GM20431 (cell line): Measurements from ENCODE around the gene THSD8.
"Not testable (repeated sequence)": the region's sequence is repeated elsewhere in the genome, so short reads cannot be mapped to it uniquely, and the experiment has no call there.

Source experiments
- in situ Hi-C: fragments of 300-500 bp; cut with MseI, MboI; formaldehyde crosslinking; loops from one replicate; pipeline ENCODE4 v1.15.0; 2020; ENCODE audit warnings: low sequenced_read_pairs; ENCODE audit not compliant: unreplicated experiment

THSD8 gene

DNA sequence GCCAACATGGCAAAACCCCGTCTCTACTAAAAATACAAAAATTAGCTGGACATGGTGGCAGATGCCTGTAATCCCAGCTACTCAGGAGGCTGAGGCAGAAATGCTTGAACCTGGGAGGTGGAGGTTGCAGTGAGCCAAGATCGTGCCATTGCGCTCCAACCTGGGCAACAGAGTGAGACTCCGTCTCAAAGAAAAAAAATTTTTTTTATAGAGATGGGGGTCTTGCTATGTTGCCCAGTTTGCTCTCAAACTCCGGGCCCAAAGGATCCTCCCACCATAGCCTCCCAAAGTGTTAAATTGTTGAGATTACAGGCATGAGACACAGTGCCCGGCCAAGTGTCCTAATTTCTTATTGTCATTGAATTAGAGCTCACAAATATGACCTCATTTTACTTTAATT, 15.3 kb downstream of the THSD8 start:
- in situ Hi-C loops, result not testable (repeated sequence)

GRCh38 chr19:12817810-12818209, 15.9 kb downstream of the THSD8 start:
- in situ Hi-C loops, result not testable (repeated sequence)

- in situ Hi-C loops, result no loop called here
Observed at GRCh38 chr19:12821761-12822160, 19.9 kb downstream of the THSD8 start.

DNA sequence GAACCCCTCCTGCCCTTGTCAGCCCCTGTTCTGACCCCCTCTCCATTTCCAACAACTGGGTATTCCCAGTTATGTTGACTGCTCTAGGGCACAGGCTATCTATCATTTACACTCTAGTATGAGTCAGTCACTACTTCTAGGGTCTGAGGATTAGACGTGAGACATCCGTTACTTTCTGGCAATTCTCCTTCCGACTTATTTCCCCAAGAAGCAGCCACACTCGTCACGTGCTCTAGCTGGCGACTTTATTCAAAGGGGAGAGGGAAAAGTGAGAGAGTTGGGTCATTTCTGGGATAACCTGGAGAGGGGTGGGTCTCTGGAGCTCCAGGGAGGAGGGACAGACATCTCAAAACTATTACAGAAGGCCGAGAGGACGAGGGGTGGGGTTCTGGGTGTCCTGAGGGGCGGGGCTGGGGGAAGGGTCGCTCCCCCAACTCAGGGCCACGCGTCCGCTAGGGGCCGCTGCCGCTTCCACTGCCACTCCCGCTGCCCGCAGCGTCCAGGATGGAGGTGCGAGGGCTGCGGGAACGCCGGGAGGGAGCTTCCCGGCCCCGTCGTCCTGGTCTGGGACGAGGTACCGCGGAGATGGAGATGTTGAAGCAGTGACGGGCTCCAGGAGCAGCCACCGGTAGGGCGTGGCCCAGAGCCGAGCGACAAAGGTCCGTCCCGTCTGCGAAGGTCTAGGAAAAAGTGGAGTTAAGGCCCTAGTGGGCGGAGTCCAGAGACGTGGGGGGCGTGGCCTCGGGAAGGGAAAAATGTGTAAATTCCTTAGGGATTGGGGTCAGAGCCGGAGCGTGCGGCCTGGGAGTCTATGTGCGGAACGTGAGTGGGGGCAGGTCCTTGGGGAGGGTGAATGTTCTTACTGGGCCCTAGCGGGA, 23.6 kb downstream of the THSD8 start:
- in situ Hi-C loops, result no loop called here

DNA sequence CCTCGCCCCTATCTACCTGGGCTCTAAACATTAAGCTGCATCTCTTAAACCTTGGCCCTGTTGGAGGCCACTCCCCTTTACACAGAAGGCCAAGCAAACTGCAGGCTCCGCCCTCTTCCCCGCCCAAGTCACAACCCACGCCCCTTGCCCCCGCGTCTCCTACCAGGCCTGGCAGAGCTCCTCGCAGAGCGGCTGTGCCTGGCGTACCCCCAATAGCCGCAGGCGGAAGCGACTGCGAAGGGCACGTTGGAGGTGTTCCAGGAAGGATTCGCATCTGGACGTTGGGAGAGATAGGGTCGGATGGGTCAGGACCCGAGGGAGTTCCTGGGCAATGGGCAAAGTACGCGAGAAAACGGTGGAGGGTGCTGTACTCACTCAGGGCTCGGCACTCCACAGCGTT, 26.6 kb downstream of the THSD8 start:
- in situ Hi-C loops, result no loop called here

- in situ Hi-C loops, result no loop called here
Observed at GRCh38 chr19:12833418-12833737, 31.5 kb downstream of the THSD8 start.

DNA sequence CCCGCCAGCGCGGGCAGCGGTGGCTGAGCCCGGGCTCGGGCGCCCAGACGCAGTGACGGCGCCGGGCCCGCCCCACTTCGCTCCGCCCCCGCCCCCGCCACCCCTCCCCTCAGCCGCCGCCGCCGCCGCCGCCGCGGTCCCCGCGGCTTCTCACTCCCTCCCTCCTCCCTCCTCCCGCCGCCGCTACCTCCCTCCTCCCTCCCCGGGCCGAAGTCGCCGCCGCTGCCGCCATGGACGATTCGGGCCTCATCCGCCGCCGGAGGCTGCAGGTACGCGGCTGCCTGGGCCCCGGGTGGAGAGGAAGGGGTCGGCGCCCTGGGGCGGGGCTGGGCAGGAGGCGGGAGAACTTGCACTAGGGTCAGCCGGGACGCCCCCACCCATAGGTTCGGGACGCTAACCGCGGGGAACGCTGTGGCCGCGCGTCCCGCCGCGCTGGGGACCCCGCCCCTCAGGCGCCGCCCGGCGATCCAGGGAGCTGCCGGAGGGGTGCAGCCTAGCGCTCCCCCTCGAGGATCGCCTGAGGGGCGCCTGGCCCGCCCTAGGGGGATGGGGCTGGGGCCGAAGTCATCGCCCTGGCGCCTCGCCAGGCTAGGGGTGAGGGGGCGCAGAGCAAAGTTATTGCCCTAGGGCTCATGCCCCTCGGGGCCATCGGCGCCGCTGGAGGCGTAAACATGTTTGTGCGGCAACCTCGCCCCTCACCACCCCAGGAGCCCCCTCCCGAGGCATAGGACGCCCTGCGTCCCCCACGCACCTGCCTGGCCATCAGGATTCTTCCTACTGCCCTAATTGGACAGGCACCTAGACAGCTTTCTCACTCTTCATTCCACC, 32.1 kb downstream of the THSD8 start:
- in situ Hi-C loops, result no loop called here

DNA sequence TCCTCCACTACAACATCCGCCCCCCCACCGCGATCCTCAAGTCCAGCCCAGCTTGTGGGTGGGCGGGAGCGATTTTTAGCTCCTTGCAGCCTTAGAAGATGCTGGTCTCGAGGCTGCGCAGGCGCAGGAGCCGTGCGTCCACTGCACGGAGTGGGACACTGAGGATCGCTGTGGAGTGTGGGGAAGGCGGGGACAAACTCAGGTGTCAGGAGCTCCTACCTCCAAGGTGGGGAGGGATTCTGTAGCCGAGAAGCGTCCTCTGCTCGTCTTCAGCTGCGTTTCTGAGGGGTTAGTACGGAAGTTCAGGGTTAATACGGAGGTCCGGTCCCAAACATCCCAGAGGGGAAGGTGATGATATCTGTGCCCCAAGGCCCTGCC, 32.7 kb downstream of the THSD8 start, which contains the start of gene RTBDN:
Gene RTBDN, minus strand, starts transcription at position 14 of the 378 bp plus-strand sequence. CDS start 4,600 bp downstream, outside the sequence.
- in situ Hi-C loops, result no loop called here

GRCh38 chr19:12834976-12835757, 33.3 kb downstream of the THSD8 start:
- in situ Hi-C loops, result no loop called here

DNA sequence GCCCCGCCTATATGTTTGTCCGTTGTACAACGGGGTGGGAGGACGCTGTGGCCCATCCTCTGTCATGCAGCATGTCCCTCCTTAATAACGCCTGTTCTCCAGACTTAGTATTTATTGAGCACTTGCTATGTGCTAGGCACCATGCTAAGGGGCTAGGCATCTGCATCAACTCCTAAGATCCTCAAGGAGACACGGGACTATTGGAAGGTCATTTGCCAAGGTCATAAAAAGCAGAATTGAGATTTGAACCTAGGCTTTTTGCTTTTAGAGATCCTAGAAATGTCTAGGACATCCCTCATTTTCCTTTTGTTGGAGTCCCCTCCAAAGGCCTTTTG, 34.6 kb downstream of the THSD8 start:
- in situ Hi-C loops, result no loop called here

DNA sequence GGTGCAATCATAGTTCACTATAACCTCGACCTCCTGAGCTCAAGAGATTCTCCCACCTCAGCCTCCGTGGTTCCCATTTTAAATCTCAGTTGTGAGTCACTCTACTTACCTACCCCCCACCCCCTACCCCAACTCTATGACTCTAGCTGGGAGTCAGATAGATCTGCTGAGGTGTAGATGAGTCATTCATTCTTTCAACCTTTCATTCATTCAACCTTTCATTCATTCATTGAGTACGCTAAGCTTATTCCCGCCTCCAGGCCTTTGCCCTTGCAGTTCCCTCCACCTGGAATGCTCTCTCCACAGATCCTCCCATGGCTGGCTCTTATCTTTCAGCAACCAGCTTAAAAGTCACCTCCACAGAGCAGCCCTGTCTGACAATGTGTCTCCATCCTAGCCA, 35.4 kb downstream of the THSD8 start:
- in situ Hi-C loops, result no loop called here

DNA sequence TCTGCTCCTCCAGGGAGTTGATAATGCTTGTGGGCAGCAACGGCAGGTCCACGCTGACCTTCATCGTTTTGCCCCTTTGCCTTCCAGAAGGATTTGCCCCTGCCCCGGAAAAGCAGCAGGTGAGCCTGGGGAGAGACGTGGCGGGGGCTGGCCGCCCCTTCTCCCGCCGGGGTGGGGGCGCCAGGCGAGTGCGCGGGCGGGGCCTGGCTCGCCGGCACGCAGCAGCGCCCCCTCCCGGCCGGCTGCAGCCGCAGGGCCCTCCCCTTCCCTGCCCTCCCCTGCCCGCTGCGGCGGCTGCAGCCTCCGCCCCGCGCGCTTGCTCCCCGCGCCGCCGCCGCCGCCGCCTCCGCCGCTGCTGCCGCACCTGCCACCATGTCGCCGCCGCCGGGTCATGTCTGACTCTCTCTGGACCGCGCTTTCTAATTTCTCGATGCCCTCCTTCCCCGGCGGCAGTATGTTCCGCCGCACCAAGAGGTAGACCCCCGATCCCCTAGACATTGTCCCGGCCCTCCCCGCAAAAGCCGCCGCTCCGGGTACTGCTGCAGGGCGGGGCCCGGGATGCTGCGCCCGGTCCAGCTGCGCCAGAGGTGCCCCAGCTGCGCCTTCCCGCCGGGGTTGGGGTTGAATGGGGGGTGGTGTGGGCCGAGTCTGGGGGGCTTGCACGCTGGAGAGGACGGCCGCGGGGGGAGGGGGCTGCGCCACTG, 36.5 kb downstream of the THSD8 start, which contains the start of gene MAST1:
Gene MAST1, plus strand, starts transcription at position 334 of the 704 bp plus-strand sequence. Its CDS starts 58 bp downstream, at position 392.
- in situ Hi-C loops, result no loop called here

DNA sequence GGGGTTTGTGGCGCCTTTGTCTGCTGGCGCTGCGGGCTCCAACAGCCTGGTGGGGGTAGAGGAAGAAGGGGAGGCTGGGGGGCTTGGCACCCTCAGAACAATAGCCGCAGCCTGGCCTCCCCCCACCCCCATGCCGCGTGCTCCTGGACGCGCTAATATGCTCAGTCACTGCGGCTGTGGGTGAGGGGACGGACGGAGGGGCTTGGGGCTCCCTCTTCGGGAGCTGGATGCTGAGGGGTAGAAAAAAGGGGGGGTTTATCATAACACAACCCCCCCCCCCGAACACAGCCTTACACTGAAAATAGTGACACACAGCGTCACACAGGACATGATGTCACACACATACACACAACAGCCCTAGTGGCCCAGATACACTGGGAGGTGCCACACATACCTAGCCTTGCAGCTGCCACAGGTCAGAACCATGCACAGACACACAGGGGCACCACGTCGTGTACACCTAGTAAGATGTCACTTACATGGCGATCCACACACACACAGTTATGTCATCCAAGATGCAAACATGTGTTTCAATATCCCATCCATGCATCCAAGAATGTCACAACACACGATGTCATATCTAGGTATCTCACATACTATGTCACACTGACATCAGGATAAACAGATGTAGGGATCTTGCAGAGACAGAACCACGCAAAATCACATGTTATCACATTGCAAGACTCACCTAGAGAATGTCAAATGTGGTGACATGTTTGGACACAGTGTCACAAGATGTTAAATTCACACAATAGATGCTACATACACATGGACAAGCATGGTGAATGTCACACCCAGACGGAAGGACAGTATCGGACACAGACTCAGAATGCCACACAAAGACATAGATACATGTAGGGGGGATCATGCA, 37.3 kb downstream of the THSD8 start:
- in situ Hi-C loops, result no loop called here

DNA sequence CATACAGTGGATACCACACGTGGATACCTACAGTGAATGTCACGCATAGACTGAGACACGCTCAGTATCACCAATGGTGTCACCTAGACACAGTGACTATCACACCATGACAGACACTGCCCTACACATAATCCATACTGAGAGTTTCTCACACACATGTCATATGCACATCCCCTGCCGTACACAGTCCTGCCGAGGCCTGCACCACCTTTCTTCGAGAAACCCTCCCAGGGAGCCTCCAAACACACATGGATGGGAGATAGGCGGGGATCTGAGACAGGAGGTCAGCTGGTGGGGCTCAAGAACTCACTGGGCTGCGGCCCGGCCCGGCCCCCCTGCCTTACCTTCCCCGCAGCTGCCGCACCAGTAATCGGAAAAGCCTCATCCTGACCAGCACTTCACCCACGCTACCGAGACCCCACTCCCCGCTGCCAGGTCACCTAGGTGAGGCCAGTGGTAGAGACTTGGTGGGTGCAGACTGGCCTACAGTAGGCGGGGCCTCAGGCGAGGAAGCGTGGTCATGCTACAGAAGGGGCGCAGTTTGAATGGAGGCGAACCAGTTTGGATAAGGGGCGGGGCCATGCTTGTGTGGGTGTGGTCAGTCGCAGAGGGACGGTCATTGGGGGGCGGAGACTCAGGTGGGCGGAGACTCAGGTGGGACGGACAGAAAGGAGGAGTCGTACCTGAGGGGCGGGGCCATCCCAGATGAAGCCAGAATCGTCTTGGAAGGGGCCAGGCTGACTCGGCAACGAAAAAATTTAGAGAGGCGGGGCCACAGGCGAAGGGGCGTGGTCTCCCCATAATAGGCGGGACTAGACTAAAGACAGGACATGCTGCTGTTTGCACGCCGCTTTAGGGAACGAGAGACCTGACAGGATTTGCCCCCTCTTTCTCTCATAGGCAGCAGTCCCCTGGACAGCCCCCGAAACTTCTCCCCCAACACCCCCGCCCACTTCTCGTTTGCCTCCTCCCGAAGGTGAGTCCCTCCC, 38.5 kb downstream of the THSD8 start:
- in situ Hi-C loops, result loop anchor here (10.0 kb wide), 1 partner anchor 86 kb away; the partner anchor contains the start of gene BEST2

- in situ Hi-C loops, result loop anchor here (10.0 kb wide), 1 partner anchor 86 kb away; the partner anchor contains the start of gene BEST2
Observed at GRCh38 chr19:12841094-12841493, 39.2 kb downstream of the THSD8 start.

- in situ Hi-C loops, result loop anchor here (10.0 kb wide), 1 partner anchor 88 kb away; the partner anchor contains the start of gene BEST2
Observed at GRCh38 chr19:12842511-12842910, 40.6 kb downstream of the THSD8 start.

DNA sequence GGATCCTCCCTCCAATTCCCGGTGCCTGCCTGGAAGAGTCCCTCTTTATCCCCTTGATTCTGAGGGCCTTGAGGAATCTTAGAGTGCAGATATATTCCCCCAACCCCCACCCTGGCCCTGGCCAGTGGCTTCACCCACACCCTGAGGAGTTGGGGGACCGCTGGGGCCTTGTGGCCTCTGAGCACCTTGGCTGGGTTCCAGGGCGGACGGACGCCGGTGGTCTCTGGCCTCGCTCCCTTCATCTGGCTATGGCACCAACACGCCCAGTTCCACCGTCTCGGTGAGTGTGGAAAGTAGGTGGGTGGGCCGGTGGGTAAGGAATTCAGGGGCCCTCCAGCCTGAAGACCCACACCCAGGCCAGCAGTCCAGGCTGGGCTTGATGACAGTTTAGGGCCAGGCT, 41.5 kb downstream of the THSD8 start:
- in situ Hi-C loops, result loop anchor here (10.0 kb wide), 1 partner anchor 89 kb away; the partner anchor contains the start of gene BEST2
